NOMO-1 treated with dmso at 0.1 percent for 144 hours (cell line): Measurements from ENCODE around the gene CSE1L.
"Not testable (repeated sequence)": the region's sequence is repeated elsewhere in the genome, so short reads cannot be mapped to it uniquely, and the experiment has no call there.

Source experiments
- DNase-seq: peaks from one replicate; lab custom pipeline; 2025; ENCODE audit not compliant: unreplicated experiment; lab: John Stamatoyannopoulos, UW

CSE1L gene

GRCh38 chr20:49118307-49118706, 72.2 kb downstream of the CSE1L start:
- DNase-seq = no peak

GRCh38 chr20:49119988-49120387, 73.9 kb downstream of the CSE1L start:
- no peak for DNase-seq

- DNase-seq = no peak
Measured at GRCh38 chr20:49122920-49123319, 76.8 kb downstream of the CSE1L start.

GRCh38 chr20:49123982-49124381, 77.9 kb downstream of the CSE1L start:
- no peak for DNase-seq

- DNase-seq = no peak
Measured at GRCh38 chr20:49132995-49133478, 86.9 kb downstream of the CSE1L start.

GRCh38 chr20:49133571-49133970, 87.5 kb downstream of the CSE1L start:
- DNase-seq = no peak

GRCh38 chr20:49134797-49135196, 88.7 kb downstream of the CSE1L start:
- DNase-seq = not testable (repeated sequence)

- DNase-seq = no peak
Measured at GRCh38 chr20:49136817-49137571, 90.9 kb downstream of the CSE1L start.

GRCh38 chr20:49138431-49138830, 92.3 kb downstream of the CSE1L start:
- DNase-seq = no peak

GRCh38 chr20:49140411-49140810, 94.3 kb downstream of the CSE1L start:
- DNase-seq = no peak

GRCh38 chr20:49140834-49141233, 94.7 kb downstream of the CSE1L start:
- DNase-seq = no peak
